ENCODE results near the gene CLIP1.
A peak's percentile ranks its signal among the peaks of the same experiment; 100 is the strongest.

CLIP1 gene

DNA sequence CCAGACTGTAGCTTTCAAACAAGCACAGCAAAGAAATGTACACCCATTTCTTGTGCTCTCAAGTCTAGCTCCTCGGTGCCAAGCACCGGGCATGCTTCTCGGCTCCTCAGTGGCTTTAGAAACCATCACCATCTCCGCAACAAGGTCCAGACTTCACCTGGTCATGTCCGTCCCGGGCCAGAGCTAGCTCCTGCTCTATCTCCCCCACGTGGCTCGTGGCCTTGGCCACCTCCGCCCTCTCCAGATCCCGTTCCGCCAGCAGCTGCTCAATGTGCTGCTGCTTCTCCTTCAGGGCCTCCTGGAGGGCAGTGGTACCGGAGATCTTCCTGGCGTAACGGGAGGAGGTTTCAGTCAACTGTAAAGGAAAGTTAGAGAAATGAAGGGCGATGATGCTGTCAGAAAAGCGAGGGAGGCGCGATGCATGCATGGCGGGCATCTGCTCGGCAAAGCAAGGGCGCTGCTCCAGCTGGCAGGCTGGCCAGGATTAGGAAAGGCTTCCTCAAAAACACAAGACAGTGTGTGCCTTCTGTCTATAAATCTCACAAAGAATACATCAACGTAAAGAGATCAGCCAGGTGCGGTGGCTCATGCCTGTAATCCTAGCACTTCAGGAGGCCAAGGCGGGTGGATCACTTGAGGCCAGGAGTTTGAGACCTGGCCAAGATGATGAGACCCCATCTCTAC, 67.4 kb downstream of the CLIP1 start:
- DNase-seq: no peak

DNA sequence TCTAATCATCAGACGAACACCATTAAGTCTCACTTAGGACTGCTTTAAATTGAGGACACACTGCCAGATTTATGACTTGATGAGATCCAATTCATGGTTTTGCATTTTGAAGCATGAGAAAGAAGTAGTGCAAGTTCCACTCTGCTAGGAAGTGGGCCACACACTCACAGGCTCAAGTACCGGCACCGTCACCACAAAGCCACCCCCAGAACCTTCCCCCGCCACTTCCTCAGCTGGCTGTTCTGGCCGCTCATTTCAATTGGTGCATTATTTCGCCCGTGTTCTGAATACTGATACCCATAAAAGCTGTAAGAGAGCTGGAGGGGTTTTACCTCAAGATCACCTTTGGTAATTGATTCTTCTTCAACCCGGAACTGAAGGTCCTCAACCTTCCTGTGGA, 70.1 kb downstream of the CLIP1 start:
- DNase-seq: no peak

DNA sequence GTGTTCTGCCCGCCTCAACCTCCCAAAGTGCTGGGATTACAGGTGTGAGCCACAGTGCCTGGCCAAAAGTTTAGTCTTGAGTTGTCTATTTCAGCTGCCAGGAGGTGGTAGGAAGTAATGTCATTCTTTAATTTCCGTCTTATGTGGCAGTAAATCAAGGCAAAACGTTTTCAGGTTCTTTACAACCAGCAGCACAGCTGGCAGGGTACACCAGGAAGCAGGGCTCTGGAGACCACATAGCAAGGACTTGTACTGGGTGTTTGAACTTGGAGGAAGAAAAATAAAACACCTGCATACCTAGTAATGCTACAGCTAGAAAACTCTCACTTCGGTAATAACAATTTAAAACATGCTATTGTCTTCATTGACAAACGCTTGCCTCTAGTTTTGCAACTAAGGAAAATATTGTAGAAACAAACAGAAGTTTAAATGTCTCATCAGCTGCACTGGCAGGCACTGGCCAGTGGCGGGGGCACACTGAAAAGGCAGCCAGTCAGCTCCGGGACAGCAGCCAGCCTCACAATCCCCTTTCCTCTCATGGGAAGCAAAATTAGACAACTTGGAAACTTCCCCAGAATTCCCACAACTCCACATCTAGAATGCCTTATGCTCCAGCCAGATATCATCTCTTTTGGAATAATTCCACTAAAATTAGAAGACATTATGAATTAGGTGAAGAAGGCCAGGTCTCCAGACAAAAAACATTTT, 72.2 kb downstream of the CLIP1 start:
- no peak for DNase-seq

DNA sequence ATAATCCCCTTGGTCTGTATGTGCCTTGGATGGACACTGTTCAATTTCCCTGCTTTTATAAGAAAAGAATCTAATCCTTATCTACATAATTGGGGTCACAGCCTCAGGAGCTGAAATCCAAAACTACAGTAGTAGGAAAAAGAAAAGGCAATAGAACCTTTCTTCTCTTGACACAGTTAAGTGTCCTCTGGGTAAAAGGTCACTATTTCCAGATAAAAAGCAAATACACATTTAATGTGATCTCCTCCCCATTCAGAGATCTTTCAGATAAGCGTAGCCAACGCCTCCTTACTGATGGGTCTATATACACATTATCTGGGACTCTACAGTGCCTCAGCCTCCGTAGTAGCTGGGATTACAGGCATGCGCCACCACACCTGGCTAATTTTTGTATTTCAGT, 73.4 kb downstream of the CLIP1 start:
- no peak for DNase-seq

DNA sequence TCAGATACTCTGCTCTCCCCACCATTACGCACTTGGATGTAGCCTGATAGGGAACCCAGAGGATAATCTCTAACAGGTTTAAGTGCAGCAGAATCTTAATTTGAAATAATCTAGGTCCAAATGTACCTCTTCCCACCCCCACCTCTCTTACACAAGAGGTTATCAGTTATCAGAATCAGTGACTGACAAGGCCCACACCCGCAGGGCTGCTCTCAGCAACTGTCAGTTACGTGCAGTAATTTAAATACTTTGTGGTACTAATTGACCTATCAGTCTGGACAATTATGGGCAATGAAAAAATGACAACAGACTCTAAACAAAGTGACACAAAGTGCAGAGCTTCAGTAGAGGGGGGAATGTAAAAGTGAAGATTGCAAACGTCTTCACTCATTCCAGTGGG, 74.0 kb downstream of the CLIP1 start:
- DNase-seq: no peak

DNA sequence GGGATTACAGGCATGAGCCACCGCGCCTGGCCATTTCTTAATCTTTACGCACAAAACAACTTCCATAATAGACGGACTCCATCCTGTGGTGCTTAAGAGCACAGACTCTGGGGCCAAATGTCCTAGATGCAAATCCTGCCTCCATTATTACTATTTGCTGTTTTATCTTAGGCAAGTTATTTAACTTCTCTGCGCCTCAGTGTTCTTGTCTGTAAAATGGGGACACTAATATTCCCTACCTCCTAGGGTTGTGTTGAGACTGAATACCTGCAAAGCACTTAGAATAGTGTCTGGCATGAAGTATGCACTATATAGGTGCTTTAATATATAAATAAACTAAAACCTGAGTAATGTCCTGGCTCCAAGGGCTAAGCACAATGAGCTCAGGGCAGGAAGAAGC, 76.4 kb downstream of the CLIP1 start:
- no peak for DNase-seq

DNA sequence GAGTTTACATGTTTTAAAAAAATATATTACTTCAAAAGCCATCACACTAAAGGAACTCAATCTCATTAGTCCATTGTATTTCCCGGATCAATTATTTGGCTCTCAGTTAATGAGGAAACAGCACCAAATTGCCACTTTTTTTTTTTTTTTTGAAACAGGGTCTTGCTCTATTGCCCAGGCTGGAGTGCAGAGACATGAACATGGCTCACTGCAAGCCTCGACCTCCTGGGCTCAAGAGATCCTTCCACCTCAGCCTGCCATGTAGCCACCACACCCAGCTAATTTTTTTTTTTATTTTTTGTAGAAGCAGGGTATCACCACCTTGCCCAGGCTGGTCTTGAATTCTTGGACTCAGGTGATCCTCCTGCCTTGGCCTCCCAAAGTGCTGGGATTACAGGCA, 77.4 kb downstream of the CLIP1 start:
- no peak for DNase-seq

DNA sequence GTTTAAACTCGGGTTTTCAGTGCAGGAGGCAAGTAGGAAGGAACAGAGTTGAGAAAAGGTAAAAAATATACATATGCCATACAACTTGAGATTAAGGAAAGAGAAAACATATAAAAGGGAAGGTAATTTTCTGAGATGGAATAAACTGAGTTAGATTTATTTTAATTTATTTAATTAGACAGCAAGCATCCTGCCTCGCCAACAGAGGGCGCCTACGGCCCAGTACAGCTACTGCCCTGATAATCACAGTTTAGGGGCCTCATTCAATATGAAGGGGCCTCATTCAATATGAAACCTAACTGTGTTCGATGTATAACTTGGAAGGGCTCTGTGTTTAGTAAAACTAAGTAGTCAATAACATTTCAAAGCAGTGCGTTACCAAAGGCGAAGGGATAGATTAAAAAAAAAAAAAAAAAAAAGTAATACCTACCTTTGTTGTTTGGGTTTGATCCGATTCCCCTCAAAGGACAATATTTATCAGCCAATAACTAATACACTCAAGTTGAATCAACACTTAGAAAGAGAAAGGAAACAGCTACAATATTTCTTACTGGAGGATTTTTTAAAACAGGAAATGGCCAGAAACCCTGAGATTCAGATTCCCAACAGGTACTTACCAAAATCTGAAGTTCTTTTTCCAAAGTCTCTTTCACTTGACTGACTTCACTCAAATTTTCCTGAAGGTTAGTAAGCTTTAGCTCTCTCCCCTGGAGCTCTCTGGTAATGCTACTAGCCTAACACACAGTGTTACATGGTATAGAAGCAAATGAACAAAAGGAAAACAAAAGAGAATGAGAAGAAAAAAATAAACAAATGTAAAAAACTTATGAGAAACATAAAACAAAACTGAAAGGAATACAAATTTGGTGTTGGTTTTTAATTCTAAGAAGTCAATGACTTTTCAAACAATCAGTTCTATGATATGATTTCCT, 86.2 kb downstream of the CLIP1 start:
- peak; percentile 42 for DNase-seq

DNA sequence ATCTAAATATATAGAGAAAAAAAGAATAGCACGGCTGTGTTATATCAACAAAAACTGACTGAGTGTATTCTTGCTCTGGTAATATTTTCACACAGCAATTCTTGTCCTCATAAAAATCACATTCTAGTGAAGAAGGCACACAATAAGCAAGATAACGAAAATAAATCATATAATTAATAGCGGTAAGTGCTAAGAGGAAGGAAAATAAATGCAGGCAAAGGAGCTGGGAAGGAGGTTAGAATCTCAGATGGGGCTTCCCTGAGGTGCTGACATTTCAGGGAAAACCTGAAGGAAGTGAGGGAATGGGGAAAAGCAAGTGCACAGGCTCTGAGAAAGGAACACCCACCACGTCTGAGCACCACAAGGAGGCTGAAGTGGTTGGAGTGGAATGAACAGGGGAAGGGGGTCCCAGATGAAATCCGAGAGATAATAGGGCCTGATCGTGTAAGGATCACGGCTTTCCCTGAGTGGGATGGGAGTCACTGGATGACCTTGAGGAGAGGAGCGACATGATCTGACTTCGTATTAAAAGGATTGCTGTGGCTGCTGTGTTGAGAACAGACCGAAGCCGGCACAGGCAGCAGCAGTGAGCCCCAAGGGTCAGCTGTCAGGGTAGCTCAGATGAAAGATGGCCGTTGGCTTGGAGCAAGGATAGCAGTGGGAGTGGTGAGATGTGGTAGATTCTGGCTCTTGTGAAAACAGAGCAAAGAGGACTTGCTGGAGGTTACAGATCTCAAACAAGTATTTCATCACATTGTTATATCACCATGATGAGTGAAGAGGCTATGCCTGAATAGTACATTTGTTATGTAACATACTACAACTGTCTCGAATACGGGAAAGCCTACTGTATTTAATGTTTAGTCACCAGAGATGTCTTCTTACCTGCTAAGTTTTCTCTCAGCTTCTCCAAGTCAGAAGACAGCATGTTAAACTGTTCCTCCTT, 89.1 kb downstream of the CLIP1 start:
- no peak for DNase-seq

DNA sequence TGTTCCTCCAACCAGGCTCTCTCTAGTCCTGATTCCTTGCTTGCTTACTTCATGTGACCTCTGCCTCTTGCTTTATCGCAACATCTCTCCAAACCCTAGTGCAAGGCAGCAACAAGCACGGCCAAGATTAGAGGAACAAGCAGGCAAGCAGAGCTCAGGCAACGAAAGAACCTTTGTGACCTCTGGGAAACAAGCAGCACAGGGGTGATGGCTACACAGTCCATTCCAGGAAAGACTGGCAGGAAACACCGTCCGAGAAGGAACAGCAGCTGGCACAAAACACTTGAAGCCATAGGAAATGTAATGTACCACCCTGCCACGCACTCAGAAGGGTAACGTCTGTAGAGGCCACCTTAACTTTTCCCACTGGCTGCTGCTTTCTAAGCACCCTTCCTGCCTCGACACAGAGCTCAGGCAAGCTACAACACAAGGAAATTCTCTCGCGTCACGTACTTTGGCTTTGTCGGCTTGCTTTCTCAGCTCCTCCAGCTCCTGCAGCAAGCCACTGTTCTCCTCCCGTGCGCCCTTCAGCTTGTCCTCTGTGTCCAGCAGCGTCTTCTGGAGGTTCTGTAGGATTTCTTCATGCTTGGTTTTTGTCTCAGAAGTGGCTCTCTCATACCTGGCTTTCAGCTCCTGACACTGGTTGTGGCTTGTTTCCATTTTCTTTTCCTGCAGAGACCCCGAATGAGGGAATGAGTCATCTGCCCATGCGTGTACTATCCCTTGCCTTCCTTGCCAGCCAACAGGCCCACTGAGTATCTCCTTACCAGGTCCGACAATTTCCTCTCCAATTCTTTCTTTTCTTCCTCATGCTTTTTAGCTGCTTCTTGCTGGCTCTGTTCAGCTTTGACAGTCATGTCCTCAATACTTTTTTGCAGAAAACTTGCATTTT, 94.7 kb downstream of the CLIP1 start:
- DNase-seq: no peak

DNA sequence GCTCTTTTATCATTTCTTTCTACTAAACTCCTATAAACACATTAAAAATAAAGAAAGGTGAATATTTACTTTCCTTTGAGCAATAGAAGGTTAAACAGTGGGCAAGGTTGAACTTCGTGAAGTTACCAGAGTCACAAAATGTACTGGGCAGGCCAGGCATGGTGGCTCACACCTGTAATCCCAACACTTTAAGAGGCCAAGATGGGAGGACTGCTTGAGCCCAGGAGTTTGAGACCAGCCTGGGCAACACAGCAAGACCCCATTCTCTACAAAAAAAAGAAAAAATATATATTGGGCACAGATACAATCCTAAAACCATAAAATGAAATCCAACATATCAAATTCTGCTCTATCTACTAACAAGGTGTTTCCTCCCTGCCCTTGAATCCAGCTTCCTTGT, 95.5 kb downstream of the CLIP1 start:
- DNase-seq: no peak

DNA sequence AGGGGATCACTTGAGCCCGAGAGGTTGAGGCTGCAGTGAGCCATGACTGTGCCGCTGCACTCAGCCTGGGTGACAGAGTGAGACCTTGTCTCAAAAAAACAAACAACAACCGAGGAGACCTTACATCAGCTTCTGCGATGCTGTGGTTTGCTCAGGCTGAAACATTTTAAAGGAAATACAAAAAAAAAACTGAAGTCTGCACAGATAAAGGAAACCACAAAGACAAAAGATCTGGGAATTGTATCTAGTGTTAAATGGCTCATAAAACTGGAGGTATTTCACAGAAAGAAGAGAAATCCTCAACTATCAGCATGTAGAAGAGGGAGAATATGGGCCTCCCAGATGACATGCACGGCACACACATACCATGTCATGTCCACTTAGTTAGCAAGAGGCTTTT, 95.9 kb downstream of the CLIP1 start:
- DNase-seq: no peak

DNA sequence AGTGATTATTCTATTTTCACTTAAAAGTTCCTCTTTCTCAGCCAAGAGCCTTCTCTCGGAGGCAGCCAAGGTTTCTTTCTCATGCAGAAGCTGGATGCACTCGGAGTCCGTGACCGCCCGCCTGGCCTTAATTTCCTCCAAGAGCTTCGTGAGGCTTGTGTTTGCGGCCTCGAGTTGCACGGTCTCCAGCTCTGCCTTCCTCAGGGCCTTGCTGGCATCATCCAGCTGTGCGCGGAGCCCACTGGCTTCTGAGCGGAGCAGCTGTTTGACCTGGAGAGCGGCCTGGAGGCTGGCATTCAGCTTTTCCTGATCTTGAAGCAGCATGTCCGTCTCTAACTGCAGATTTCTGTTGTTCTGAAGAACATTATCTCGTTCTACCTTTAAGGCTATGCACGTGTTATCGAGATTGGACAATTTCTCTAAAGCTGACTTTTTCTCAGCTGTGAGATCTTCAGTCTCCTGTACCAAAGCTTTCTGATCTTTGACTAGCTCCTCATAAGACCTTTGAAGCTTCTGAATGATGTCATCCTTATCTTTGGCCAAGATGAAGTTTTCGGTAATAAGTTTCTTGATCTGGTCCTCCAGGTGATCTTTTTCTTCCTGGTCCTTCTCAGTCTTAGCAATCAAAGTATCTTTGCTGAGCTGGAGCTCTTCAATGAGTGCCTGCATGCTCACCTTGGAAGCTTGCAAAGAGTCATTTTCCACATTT, 99.0 kb downstream of the CLIP1 start:
- DNase-seq: no peak

DNA sequence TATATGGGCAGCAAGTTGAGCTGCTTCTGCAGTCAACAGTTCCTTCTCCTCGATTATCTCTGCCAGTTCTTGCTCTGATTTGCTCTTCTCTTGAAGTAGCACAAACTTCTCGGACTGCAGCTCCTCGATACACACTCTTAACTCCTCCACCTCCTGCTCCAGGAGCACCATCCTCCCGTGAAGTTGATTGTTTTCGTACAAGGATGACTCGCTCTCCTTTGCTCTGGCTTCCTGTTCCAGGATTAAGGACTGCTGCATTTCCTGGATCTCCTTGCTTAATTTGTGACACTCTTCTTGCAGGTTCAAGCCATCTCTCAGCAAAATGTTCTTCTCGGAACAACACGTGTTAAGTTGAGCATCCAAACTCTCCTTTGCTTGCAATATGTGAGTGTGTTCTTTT, 100.0 kb downstream of the CLIP1 start:
- DNase-seq: no peak

DNA sequence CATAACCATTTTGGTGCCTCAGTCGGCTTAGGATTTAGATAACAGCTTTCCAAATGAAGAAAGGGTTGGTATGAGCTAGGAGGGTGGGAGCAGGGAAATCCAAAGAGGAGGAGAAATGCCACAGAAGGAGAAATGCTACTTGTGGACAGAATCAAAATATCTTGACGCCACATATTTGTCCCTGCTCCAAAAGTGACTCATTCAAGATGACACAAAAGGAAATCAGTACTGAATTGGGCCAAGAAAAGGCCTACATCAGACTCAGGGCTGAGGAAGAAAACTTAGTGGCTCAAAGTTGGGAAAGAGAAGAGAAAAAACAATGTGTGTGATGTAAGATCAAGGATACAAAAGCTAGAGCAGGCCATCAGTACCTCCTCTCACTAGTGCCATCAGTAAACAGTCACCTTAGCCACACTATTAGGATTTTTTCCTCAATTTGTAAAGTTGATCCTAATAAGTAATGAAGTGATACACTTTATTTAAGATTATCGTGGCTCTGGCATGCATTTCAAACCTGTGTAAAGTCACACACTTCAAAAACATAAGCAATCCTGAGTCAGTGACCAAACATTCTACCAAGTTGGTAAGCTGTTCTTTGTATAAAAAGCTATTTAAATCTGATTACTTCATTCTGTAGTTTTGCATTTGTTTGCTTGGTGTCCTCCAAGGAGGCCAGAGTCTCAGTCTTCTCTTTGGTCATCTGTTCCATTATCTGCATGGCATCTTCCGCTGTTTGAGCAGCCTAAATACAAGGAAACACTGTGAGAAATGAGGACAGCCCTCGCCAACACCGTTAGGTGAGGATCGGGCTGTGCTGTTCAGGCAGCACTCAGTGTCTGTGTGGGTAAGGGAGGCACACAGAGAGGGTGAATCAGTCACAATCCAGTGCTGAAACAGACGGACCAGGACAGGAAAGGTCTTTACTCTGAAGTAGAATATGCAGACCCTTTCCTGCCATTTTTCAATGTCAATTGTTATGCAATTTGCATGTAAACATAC, 103.6 kb downstream of the CLIP1 start:
- no peak for DNase-seq

DNA sequence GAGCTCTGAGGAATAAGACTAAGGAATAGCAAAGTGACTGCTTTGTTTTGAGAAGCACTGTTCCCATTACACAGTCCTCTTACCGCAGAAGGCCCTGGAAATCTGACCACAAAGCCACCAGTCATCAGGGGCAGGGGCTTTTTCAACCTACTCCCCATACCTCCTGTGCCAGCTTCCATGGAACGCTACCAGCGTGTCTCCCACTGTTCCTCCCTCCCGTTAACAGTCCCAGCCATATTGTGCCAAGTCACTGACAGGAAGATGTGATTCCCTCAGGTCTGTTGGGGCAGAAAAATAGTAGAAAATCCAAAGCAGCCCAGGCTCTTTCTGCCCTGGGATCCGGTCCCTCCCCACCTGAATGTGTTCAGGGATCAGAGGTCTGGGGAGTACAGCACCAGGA, 109.5 kb downstream of the CLIP1 start:
- DNase-seq: no peak

DNA sequence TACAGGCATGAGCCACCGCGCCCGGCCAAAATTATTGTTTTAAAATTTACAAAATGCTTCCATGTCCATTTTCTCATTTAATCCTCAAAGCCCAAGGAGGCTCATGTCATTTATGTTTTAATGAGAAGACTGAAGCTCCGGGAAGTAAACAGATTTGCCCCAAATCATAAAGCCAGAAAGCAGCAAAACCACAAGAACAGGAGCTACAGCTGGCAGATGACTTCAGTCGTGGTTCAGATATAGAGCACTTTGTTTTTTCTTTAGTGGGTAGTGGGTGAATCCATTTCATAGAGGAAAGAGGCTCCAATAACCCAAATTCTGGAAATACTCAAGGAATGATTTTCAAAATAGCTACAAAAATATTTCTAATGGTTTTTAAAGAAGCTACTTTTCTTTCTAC, 110.8 kb downstream of the CLIP1 start:
- no peak for DNase-seq

DNA sequence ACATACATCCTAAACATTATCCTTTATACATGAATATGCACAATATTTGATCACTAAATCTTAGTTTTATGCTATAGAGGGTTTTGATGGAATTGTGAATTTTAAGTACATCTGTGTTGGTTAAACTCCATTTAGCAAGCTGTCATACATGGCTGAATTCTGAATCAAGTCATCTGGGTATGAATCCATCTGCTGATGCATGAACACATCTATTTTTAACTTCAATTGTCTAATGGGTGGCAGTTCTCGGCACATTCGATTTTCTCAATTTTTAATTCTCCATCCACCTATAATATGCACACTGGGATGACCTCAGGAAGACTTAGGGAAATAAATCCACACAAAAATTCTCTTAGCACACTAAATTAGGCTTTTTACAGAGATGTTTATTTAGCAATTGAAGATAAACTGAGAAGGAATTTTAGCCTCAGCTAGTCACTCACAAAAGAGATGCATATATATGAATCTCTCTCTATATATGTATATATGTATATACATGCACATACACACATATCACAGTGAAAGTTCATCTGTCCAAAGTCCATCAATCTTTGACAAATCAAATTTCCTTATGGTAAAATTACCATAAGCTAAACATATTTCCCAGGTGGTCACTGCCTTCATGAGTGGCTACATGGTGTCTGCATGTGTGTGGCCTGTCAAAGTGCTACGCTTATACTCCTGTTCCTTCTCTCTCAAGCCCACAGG, 111.7 kb downstream of the CLIP1 start:
- DNase-seq: no peak

DNA sequence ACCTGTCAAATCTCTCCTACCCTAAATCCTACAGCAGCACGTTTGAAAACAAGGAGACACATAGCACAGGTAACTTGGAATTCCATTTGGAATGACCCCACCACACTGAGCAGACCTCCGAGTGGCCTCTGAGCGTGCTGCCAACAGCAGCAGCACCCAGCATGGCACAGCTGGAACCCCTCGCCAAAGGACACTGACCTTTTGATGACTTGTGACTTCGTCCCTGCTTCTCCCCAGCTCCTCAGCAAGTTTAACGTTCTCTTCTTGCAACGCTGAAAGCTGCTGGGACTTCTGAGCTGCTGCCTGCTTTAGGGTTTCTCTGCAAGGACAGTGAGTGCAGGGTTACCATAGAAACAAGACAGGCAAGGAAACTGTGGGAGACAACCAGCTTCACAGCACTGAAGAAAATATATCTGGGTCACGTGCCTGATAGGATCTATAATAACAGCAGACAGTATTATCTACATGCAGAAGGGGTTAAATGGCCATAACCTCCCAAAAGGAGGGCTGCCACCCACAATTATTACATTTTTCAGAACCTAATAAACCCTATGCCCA, 112.8 kb downstream of the CLIP1 start:
- no peak for DNase-seq

Data from CD4-positive, alpha-beta T cell treated with Interleukin-12 subunit alpha and Interleukin-12 subunit beta, for 1 hour (primary cell).